ENCODE results near the gene TRIP11.

TRIP11 gene

GRCh38 chr14:91931478-91932088, 108.3 kb downstream of the TRIP11 start:
- no peak overlapping the region for H3K27ac Mint-ChIP-seq
- no peak overlapping the region for H3K4me3 Mint-ChIP-seq
- H3K9me3 Mint-ChIP-seq: no peaks in the 10 kb centered on the region
- intact Hi-C loops (cut with micrococcal nuclease): no loop called here
- no peaks in the 10 kb centered on the region for H3K27me3 Mint-ChIP-seq
- no peaks in the 10 kb centered on the region for H3K36me3 Mint-ChIP-seq (ENCODE audit: low read depth)
- peaks cover 12% of the 10 kb centered on the region for H3K4me1 Mint-ChIP-seq (ENCODE audit: low read depth)

GRCh38 chr14:91929700-91930099, 110.2 kb downstream of the TRIP11 start:
- H3K9me3 Mint-ChIP-seq: no peaks in the 10 kb centered on the region
- H3K4me1 Mint-ChIP-seq (ENCODE audit: low read depth): peaks cover 6% of the 10 kb centered on the region
- no peaks in the 10 kb centered on the region for H3K36me3 Mint-ChIP-seq (ENCODE audit: low read depth)
- no peak overlapping the region for H3K4me3 Mint-ChIP-seq
- intact Hi-C loops (cut with micrococcal nuclease): no loop called here
- no peak overlapping the region for H3K27ac Mint-ChIP-seq
- no peaks in the 10 kb centered on the region for H3K27me3 Mint-ChIP-seq

- Mint-ChIP-seq H3K27me3 (no peaks in the 10 kb centered on the region), H3K27ac (no peak overlapping the region), H3K9me3 (no peaks in the 10 kb centered on the region), H3K4me1 (ENCODE audit: low read depth) (peaks cover 6% of the 10 kb centered on the region), H3K4me3 (no peak overlapping the region), H3K36me3 (ENCODE audit: low read depth) (no peaks in the 10 kb centered on the region)
- intact Hi-C loops (cut with micrococcal nuclease): no loop called here
Observed at GRCh38 chr14:91927800-91928199, 112.1 kb downstream of the TRIP11 start.

- H3K9me3 Mint-ChIP-seq: no peaks in the 10 kb centered on the region
- H3K27me3 Mint-ChIP-seq: no peaks in the 10 kb centered on the region
- H3K4me1 Mint-ChIP-seq (ENCODE audit: low read depth): peaks cover 6% of the 10 kb centered on the region
- no peak overlapping the region for H3K4me3 Mint-ChIP-seq
- no peak overlapping the region for H3K27ac Mint-ChIP-seq
- intact Hi-C loops (cut with micrococcal nuclease): no loop called here
- H3K36me3 Mint-ChIP-seq (ENCODE audit: low read depth): no peaks in the 10 kb centered on the region
Observed at GRCh38 chr14:91927191-91927590, 112.7 kb downstream of the TRIP11 start.

GRCh38 chr14:91926131-91926890, 113.5 kb downstream of the TRIP11 start:
- H3K4me3 Mint-ChIP-seq: no peak overlapping the region
- H3K27ac Mint-ChIP-seq: no peak overlapping the region
- H3K4me1 Mint-ChIP-seq (ENCODE audit: low read depth): peaks cover 6% of the 10 kb centered on the region
- intact Hi-C loops (cut with micrococcal nuclease): no loop called here
- no peaks in the 10 kb centered on the region for H3K36me3 Mint-ChIP-seq (ENCODE audit: low read depth)
- H3K9me3 Mint-ChIP-seq: no peaks in the 10 kb centered on the region
- H3K27me3 Mint-ChIP-seq: no peaks in the 10 kb centered on the region

GRCh38 chr14:91925727-91926121, 114.1 kb downstream of the TRIP11 start:
- intact Hi-C loops (cut with micrococcal nuclease): no loop called here
- Mint-ChIP-seq H3K27me3 (no peaks in the 10 kb centered on the region), H3K27ac (no peak overlapping the region), H3K36me3 (ENCODE audit: low read depth) (no peaks in the 10 kb centered on the region), H3K4me3 (no peak overlapping the region), H3K4me1 (ENCODE audit: low read depth) (peaks cover 5% of the 10 kb centered on the region), H3K9me3 (no peaks in the 10 kb centered on the region)

GRCh38 chr14:91925001-91925726, 114.7 kb downstream of the TRIP11 start:
- Mint-ChIP-seq H3K27ac (no peak overlapping the region), H3K4me1 (ENCODE audit: low read depth) (no peaks in the 10 kb centered on the region), H3K27me3 (no peaks in the 10 kb centered on the region), H3K4me3 (no peak overlapping the region), H3K36me3 (ENCODE audit: low read depth) (no peaks in the 10 kb centered on the region), H3K9me3 (no peaks in the 10 kb centered on the region)
- intact Hi-C loops (cut with micrococcal nuclease): no loop called here

- Mint-ChIP-seq H3K4me1 (ENCODE audit: low read depth) (no peaks in the 10 kb centered on the region), H3K36me3 (ENCODE audit: low read depth) (no peaks in the 10 kb centered on the region), H3K4me3 (no peak overlapping the region), H3K27ac (no peak overlapping the region), H3K9me3 (no peaks in the 10 kb centered on the region), H3K27me3 (no peaks in the 10 kb centered on the region)
- intact Hi-C loops (cut with micrococcal nuclease): no loop called here
Observed at GRCh38 chr14:91920526-91920925, 119.3 kb downstream of the TRIP11 start.

GRCh38 chr14:91919814-91920213, 120.0 kb downstream of the TRIP11 start:
- intact Hi-C loops (cut with micrococcal nuclease): no loop called here
- H3K9me3 Mint-ChIP-seq: no peaks in the 10 kb centered on the region
- H3K27me3 Mint-ChIP-seq: no peaks in the 10 kb centered on the region
- no peaks in the 10 kb centered on the region for H3K4me1 Mint-ChIP-seq (ENCODE audit: low read depth)
- no peaks in the 10 kb centered on the region for H3K36me3 Mint-ChIP-seq (ENCODE audit: low read depth)
- H3K27ac Mint-ChIP-seq: no peak overlapping the region
- H3K4me3 Mint-ChIP-seq: no peak overlapping the region

- Mint-ChIP-seq H3K9me3 (no peaks in the 10 kb centered on the region), H3K27ac (no peak overlapping the region), H3K4me1 (ENCODE audit: low read depth) (no peaks in the 10 kb centered on the region), H3K27me3 (no peaks in the 10 kb centered on the region), H3K36me3 (ENCODE audit: low read depth) (no peaks in the 10 kb centered on the region), H3K4me3 (no peak overlapping the region)
- intact Hi-C loops (cut with micrococcal nuclease): no loop called here
Observed at GRCh38 chr14:91918186-91918883, 121.5 kb downstream of the TRIP11 start.

Data from dendritic cell treated with granulocyte-macrophage colony-stimulating factor and Interleukin-4, amounts not matched to agents 40 ng/mL and 50 ng/mL, for 4 days (primary cell).